ENCODE results near the gene IL18BP. TPM values are rescaled to one million over a fixed set of nuclear protein-coding genes. Genes with fewer than 3 reads are reported as not detected.
A peak's percentile ranks its signal among the peaks of the same experiment; 100 is the strongest.

The IL18BP gene
- total and polyA plus RNA-seq, 9 of the 15 experiments (the other 6 are each of a cell fraction or from before 2014, with no cell fraction given) = 0.34 to 9.4 (median 3.2) TPM

DNA sequence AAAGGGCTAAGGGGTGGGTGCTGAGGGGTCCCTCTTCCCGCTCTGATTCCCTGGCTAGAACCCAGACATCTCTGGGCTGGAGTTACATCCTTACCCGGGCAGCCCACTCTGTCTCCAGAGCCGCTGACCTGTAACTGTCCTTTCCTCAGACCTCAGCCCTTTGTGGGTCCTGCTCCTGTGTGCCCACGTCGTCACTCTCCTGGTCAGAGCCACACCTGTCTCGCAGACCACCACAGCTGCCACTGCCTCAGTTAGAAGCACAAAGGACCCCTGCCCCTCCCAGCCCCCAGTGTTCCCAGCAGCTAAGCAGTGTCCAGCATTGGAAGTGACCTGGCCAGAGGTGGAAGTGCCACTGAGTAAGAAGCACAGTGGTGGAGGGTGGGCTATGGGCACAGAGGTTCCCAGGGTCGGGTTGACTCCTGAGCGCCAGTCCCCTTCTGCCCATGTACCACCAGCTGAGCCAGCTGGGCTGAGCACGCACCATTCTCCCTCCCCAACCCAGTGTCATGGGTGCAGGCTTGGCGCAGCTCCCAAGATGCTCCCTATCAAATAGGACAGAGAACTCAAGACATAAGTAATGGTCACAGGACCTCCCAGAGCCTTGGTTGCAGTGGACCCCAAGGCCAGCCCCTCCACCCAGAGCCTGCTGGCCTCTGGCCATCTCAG lies 1.6 kb downstream of the IL18BP start:
- POLR2A ChIA-PET = interaction anchor here (0.7 to 2.1 kb wide), 7 partner anchors 9 to 195 kb away, joined by 3 to 10 read pairs (median 4); no protein-coding TSS in a partner anchor
- no TSS peak for BruUV-seq (replicated peaks)
- intact Hi-C loops (cut with micrococcal nuclease) = no loop called here
- H3K79me2 ChIP-seq (ENCODE audit: control insufficient read depth, insufficient read depth, low read length) = no peaks in the 10 kb centered on the region
- H3K36me3 ChIP-seq (ENCODE audit: control insufficient read depth, insufficient read depth, low read length) = peaks cover 74% of the 10 kb centered on the region; the same call in 2 of the 3 replicates
- H3K9me1 ChIP-seq (ENCODE audit: control insufficient read depth, insufficient read depth, low read length) = peaks cover 9% of the 10 kb centered on the region
- WGBS (ENCODE audit: insufficient coverage, low coverage, missing lambda C conversion rate) = 84% methylated on average over 9 of the region's 10 CpGs
- 0 out of 3 replicates have a peak overlapping the region, but pooled peaks have one; percentile 34 for H3K27ac ChIP-seq (ENCODE audit: extremely low read depth, low read depth, low read length)
- in situ Hi-C loops (cut with MboI) = no loop called here
- H3K4me3 ChIP-seq = no peak overlapping the region
- H2AFZ ChIP-seq (ENCODE audit: low read depth, low read length) = no peak overlapping the region
- H3K4me1 ChIP-seq (replicated peaks in 1 of 2; ENCODE audit: control insufficient read depth in 2 of 2, insufficient read depth in 2 of 2, low read length in 2 of 2) = peaks cover 36 to 66% of the 10 kb centered on the region in 2 experiments
- H4K20me1 ChIP-seq (replicated peaks; ENCODE audit: control insufficient read depth, insufficient read depth, low read length) = peaks cover 7% of the 10 kb centered on the region
- DNase-seq (ENCODE audit: extremely low read depth in 1 of 4, low spot score in 3 of 4) = no peak
- H3K9ac ChIP-seq (ENCODE audit: insufficient read depth in 1 of 2, low read depth in 2 of 2, low read length in 2 of 2) = peak overlapping the region; percentile 30 to 59; a peak in 3 of 4 replicates
- TF ChIP-seq POLR2G (IDR thresholded peaks at IDR 0.05; ENCODE audit: low read depth, low read length) = peak; percentile 32; the same call in 1 of the 2 replicates
- no peak for TF ChIP-seq ZFP30 (CRISPR knock-in tag; IDR thresholded peaks at IDR 0.05; ENCODE audit: borderline replicate concordance)
- TF ChIP-seq ZBTB17 (CRISPR knock-in tag; IDR thresholded peaks at IDR 0.05) = no peak
- 0 out of 4 replicates have a peak, but pooled peaks of 1 of the 2 experiments have one; percentile 19 for TF ChIP-seq NRF1 (conservative IDR thresholded peaks at IDR 0.05 in 1 of 2, IDR thresholded peaks at IDR 0.05 in 1 of 2)
- no peak for ATAC-seq
- CTCF ChIA-PET (ENCODE audit: low intra/inter-chr PET ratio) = no interaction called here
- H3K27me3 ChIP-seq (ENCODE audit: control insufficient read depth in 2 of 2, insufficient read depth in 2 of 2, low read length in 2 of 2) = no peaks in the 10 kb centered on the region
- H3K4me2 ChIP-seq (ENCODE audit: insufficient read depth, low read length) = 0 out of 2 replicates have a peak overlapping the region, but pooled peaks have one; percentile 42
- no peaks in the 10 kb centered on the region for H3K9me3 ChIP-seq (replicated peaks; ENCODE audit: control insufficient read depth, insufficient read depth, low read depth, low read length)
- no peak for FAIRE-seq

DNA sequence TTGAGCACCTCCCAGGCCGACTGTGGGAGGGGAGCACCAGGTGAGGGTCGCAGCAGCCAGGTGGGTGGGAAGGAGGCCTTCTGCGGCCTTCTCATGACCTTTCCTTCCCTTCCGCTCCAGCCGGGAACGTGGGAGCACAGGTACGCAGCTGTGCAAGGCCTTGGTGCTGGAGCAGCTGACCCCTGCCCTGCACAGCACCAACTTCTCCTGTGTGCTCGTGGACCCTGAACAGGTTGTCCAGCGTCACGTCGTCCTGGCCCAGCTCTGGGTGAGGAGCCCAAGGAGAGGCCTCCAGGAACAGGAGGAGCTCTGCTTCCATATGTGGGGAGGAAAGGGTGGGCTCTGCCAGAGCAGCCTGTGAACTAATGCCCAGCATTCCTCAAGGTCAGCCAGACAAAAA lies 2.6 kb downstream of the IL18BP start:
- ChIA-PET CTCF (ENCODE audit: low intra/inter-chr PET ratio) (no interaction called here), POLR2A (interaction anchor here (0.6 to 1.4 kb wide), 4 partner anchors 11 to 585 kb away, joined by 3 to 7 read pairs (median 4); no protein-coding TSS in a partner anchor)
- DNase-seq (ENCODE audit: extremely low read depth in 1 of 4, low spot score in 3 of 4) (no peak), FAIRE-seq (no peak), ATAC-seq (no peak)
- Histone ChIP-seq H3K36me3 (ENCODE audit: control insufficient read depth, insufficient read depth, low read length) (peaks cover 84% of the 10 kb centered on the region), H3K27ac (ENCODE audit: extremely low read depth, low read depth, low read length) (no peak overlapping the region), H3K9me3 (replicated peaks; ENCODE audit: control insufficient read depth, insufficient read depth, low read depth, low read length) (no peaks in the 10 kb centered on the region), H3K9me1 (ENCODE audit: control insufficient read depth, insufficient read depth, low read length) (peaks cover 8% of the 10 kb centered on the region), H3K4me2 (ENCODE audit: insufficient read depth, low read length) (no peak overlapping the region), H3K9ac (ENCODE audit: insufficient read depth in 1 of 2, low read depth in 2 of 2, low read length in 2 of 2) (peak overlapping the region in 1 of 2 experiments; percentile 8; a peak in 1 of 4 replicates), H4K20me1 (replicated peaks; ENCODE audit: control insufficient read depth, insufficient read depth, low read length) (no peaks in the 10 kb centered on the region), H3K27me3 (ENCODE audit: control insufficient read depth in 2 of 2, insufficient read depth in 2 of 2, low read length in 2 of 2) (no peaks in the 10 kb centered on the region), H3K79me2 (ENCODE audit: control insufficient read depth, insufficient read depth, low read length) (no peaks in the 10 kb centered on the region), H3K4me1 (replicated peaks in 1 of 2; ENCODE audit: control insufficient read depth in 2 of 2, insufficient read depth in 2 of 2, low read length in 2 of 2) (peaks cover 27 to 57% of the 10 kb centered on the region in 2 experiments; a peak in 4 of 5 replicates), H2AFZ (ENCODE audit: low read depth, low read length) (no peak overlapping the region), H3K4me3 (no peak overlapping the region)
- BruUV-seq (replicated peaks) = no TSS peak
- TF ChIP-seq ZNF512 (tag; IDR thresholded peaks at IDR 0.05) (no peak), NFYB (IDR thresholded peaks at IDR 0.05; ENCODE audit: extremely low read depth, insufficient read length) (no peak), RBM22 (IDR thresholded peaks at IDR 0.05; ENCODE audit: low read depth, low read length, poor library complexity, severe bottlenecking) (peak; percentile 81), PYGO2 (tag; IDR thresholded peaks at IDR 0.05) (no peak), POLR2G (IDR thresholded peaks at IDR 0.05; ENCODE audit: low read depth, low read length) (peak; percentile 77), MIER1 (IDR thresholded peaks at IDR 0.05; ENCODE audit: low read depth) (no peak)
- in situ Hi-C loops (cut with MboI) (no loop called here), intact Hi-C loops (cut with micrococcal nuclease) (no loop called here)
- WGBS (ENCODE audit: insufficient coverage, low coverage, missing lambda C conversion rate) = 88% methylated on average over 7 of the region's 11 CpGs
